Gastrocnemius medialis (tissue), 4 donors: ENCODE results near the gene MOG. TPM values are rescaled to one million over a fixed set of nuclear protein-coding genes. Genes with fewer than 3 reads are reported as not detected.

ENCODE experiments used
- ATAC-seq, 2 donors: fragments of 150-250 bp; one replicate each; pipeline ENCODE4 v1.9.1; 2016
- DNase-seq, 2 donors: peaks; one replicate each; pipeline ENCODE4 v3.0.0-alpha.2; 2019
- H3K27ac ChIP-seq, 4 donors: fragments of 200-600 bp; sonication (generic); 1 replicate in 1 of 4; 2 replicates in 3 of 4; pipeline ENCODE4 v1.5.1; 2016 to 2018; ENCODE audit warnings: mild to moderate bottlenecking in 2 of 4, moderate library complexity in 1 of 4
- H3K27me3 ChIP-seq, 3 donors: fragments of 200-600 bp; sonication (generic) in 2 of 3; 1 replicate in 1 of 3; 2 replicates in 2 of 3; pipeline versions ENCODE4 v1.5.1 to v1.6.0; 2016 to 2019; ENCODE audit warnings: mild to moderate bottlenecking in 1 of 3, moderate library complexity in 1 of 3
- H3K36me3 ChIP-seq, 2 donors: fragments of 200-600 bp; sonication (generic) in 1 of 2; one replicate each; pipeline ENCODE4 v1.5.1; 2017 to 2018
- H3K4me1 ChIP-seq, 2 donors: fragments of 200-600 bp; sonication (generic) in 1 of 2; one replicate each; pipeline ENCODE4 v1.5.1; 2016 to 2017; ENCODE audit warnings: mild to moderate bottlenecking in 2 of 2
- H3K4me3 ChIP-seq, 4 donors: fragments of 200-600 bp; sonication (generic) in 3 of 4; 1 replicate in 1 of 4; 2 replicates in 3 of 4; pipeline ENCODE4 v1.5.1; 2016 to 2019; ENCODE audit warnings: mild to moderate bottlenecking in 2 of 4
- H3K9me3 ChIP-seq, 3 donors: fragments of 200-600 bp; sonication (generic) in 2 of 3; 1 replicate in 1 of 3; 2 replicates in 2 of 3; pipeline ENCODE4 v1.5.1; 2016 to 2019
- POLR2A ChIP-seq, 2 donors: fragments of 450-650 bp; IDR thresholded peaks; one replicate each; pipeline ENCODE4 v1.6.1; 2017; ENCODE audit warnings: antibody characterized with exemption in 2 of 2, mild to moderate bottlenecking in 2 of 2, moderate library complexity in 2 of 2
- in situ Hi-C, 4 donors: fragments of 200-750 bp; cut with MboI; loops; one replicate each; pipeline versions ENCODE4 v1.15.0 to v1.8.0; 2017; ENCODE audit warnings: low sequenced_read_pairs in 4 of 4
- intact Hi-C: fragments of 100-400 bp; cut with DNase I; formaldehyde crosslinking; loops from one replicate; pipeline ENCODE4 v1.15.1; 2023; ENCODE audit warnings: low total_unique reads
- total RNA-seq, 4 donors: library from RNA; depleted of rRNA; stranded (reverse); fragments of >200 nt; gene quantifications; one replicate each; pipeline versions ENCODE4 v1.1.0 to v1.2.3, GENCODE V29; 2016
- TF ChIP-seq, protein P1 (sequence below), 5 experiments: fragments of 450-650 bp in 3 of 5; fragments of 200-600 bp in 2 of 5; sonication (generic) in 2 of 5; IDR thresholded peaks in 4 of 5; conservative IDR thresholded peaks in 1 of 5; 1 replicate in 4 of 5; 2 replicates in 1 of 5; pipeline ENCODE4 v1.5.1; 2016 to 2019; ENCODE audit warnings: antibody characterized with exemption in 5 of 5, mild to moderate bottlenecking in 3 of 5, moderate library complexity in 3 of 5

The MOG gene
- total RNA-seq, 4 donors from 2014 or later: not detected

- Histone ChIP-seq H3K36me3 (no peaks in the 10 kb centered on the region), H3K27me3 (peaks cover 0 to 2% (median 0%) of the 10 kb centered on the region in 3 donors), H3K4me3 (no peak overlapping the region), H3K4me1 (no peaks in the 10 kb centered on the region), H3K9me3 (no peaks in the 10 kb centered on the region), H3K27ac (no peak overlapping the region)
- in situ Hi-C loops: no loop called here
- intact Hi-C loops: no loop called here
- peak in 1 of 2 donors; percentile 16 for ATAC-seq
- DNase-seq: no peak
- TF ChIP-seq, protein P1, sequence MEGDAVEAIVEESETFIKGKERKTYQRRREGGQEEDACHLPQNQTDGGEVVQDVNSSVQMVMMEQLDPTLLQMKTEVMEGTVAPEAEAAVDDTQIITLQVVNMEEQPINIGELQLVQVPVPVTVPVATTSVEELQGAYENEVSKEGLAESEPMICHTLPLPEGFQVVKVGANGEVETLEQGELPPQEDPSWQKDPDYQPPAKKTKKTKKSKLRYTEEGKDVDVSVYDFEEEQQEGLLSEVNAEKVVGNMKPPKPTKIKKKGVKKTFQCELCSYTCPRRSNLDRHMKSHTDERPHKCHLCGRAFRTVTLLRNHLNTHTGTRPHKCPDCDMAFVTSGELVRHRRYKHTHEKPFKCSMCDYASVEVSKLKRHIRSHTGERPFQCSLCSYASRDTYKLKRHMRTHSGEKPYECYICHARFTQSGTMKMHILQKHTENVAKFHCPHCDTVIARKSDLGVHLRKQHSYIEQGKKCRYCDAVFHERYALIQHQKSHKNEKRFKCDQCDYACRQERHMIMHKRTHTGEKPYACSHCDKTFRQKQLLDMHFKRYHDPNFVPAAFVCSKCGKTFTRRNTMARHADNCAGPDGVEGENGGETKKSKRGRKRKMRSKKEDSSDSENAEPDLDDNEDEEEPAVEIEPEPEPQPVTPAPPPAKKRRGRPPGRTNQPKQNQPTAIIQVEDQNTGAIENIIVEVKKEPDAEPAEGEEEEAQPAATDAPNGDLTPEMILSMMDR (IDR thresholded peaks at IDR 0.05 in 4 of 5, conservative IDR thresholded peaks at IDR 0.05 in 1 of 5): no peak
- no peak for TF ChIP-seq POLR2A (IDR thresholded peaks at IDR 0.05)
These were observed 51.7 kb downstream of the MOG start for GRCh38 chr6:29708432-29709179.

- no peak overlapping the region for H3K27ac ChIP-seq
- in situ Hi-C loops: no loop called here
- H3K4me3 ChIP-seq: no peak overlapping the region
These were observed 52.3 kb downstream of the MOG start for GRCh38 chr6:29709188-29709587.

GRCh38 chr6:29710281-29710941 lies 53.5 kb downstream of the MOG start:
- Histone ChIP-seq H3K27ac (no peak overlapping the region), H3K36me3 (no peaks in the 10 kb centered on the region), H3K27me3 (peaks cover 0 to 2% (median 0%) of the 10 kb centered on the region in 3 donors), H3K4me3 (no peak overlapping the region), H3K4me1 (no peaks in the 10 kb centered on the region), H3K9me3 (no peaks in the 10 kb centered on the region)
- ATAC-seq (no peak), DNase-seq (no peak)
- intact Hi-C loops (no loop called here), in situ Hi-C loops (no loop called here)
- TF ChIP-seq POLR2A (IDR thresholded peaks at IDR 0.05): no peak
- TF ChIP-seq, protein P1 (IDR thresholded peaks at IDR 0.05 in 4 of 5, conservative IDR thresholded peaks at IDR 0.05 in 1 of 5): no peak

More at GRCh38 chr6:29709188-29709587, 52.3 kb downstream of the MOG start:
- Histone ChIP-seq H3K9me3 (no peaks in the 10 kb centered on the region), H3K36me3 (no peaks in the 10 kb centered on the region), H3K27me3 (peaks cover 0 to 2% (median 0%) of the 10 kb centered on the region in 3 donors), H3K4me1 (no peaks in the 10 kb centered on the region)
- intact Hi-C loops: no loop called here
- ATAC-seq (no peak), DNase-seq (no peak)
- TF ChIP-seq, protein P1 (IDR thresholded peaks at IDR 0.05 in 4 of 5, conservative IDR thresholded peaks at IDR 0.05 in 1 of 5): no peak
- no peak for TF ChIP-seq POLR2A (IDR thresholded peaks at IDR 0.05)

DNA sequence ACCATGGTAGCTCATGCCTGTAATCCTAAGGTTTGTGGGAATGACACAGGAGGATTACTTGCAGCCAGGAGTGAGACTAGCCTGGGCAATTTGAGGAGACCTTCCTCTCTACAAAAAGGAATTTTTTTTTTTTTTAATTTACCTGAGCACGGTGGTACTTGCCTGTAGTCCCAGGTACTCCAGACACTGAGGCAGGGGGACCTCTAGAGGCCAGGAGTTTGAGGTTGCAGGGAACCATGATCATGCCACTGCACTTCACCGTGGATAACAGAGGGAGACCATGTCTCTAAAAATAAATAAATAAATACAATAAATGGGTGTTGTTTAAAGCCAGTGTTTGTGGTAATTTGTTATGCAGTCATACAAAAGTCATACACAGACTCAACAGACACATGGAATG lies 64.0 kb downstream of the MOG start:
- Histone ChIP-seq H3K9me3 (no peaks in the 10 kb centered on the region), H3K36me3 (no peaks in the 10 kb centered on the region), H3K4me3 (no peak overlapping the region), H3K27ac (no peak overlapping the region), H3K4me1 (no peaks in the 10 kb centered on the region), H3K27me3 (peaks cover 0 to 16% (median 9%) of the 10 kb centered on the region in 3 donors)
- ATAC-seq (no peak), DNase-seq (no peak)
- TF ChIP-seq, protein P1 (IDR thresholded peaks at IDR 0.05 in 4 of 5, conservative IDR thresholded peaks at IDR 0.05 in 1 of 5): no peak
- TF ChIP-seq POLR2A (IDR thresholded peaks at IDR 0.05): no peak
- intact Hi-C loops: no loop called here
- in situ Hi-C loops: no loop called here

Other genes with a start within 250 kb of the MOG start
- not detected for gene OR12D1, start 242.2 kb upstream of the MOG start, total RNA-seq
- gene OR10C1, start 217.8 kb upstream of the MOG start, total RNA-seq: not detected
- not detected for gene OR11A1, start 200.0 kb upstream of the MOG start, total RNA-seq
- gene OR2H1, start 199.9 kb upstream of the MOG start, total RNA-seq: not detected
- gene MAS1L, start 169.1 kb upstream of the MOG start, total RNA-seq: not detected
- under 1 TPM in 2 of 4 donors, not detected in 2; 0.33 to 0.87 TPM for gene UBD, start 97.4 kb upstream of the MOG start, total RNA-seq
- gene OR2H2, start 72.0 kb upstream of the MOG start, total RNA-seq: not detected
- gene GABBR1, start 23.9 kb upstream of the MOG start, total RNA-seq: 1 to 10 TPM; 1.0 to 3.8 (median 3.1) TPM
- under 1 TPM in 1 of 4 donors, not detected in 3; 0.16 TPM for gene ZFP57, start 24.1 kb downstream of the MOG start, total RNA-seq
- gene HLA-F, start 66.3 kb downstream of the MOG start, total RNA-seq: 10 to 100 TPM in 3 of 4 donors, 1 to 10 TPM in 1; 9.6 to 22.1 (median 13.0) TPM
- not detected for gene HLA-G, start 170.7 kb downstream of the MOG start, total RNA-seq